H1 (cell line): Measurements from ENCODE around the gene PEAK1. TPM values are rescaled to one million over a fixed set of nuclear protein-coding genes. Genes with fewer than 3 reads are reported as not detected.

ENCODE experiments used
- CTCF ChIA-PET: fragments of 300-600 bp; sonication (Branson Sonifier 250); formaldehyde crosslinking; loops from one replicate; lab custom pipeline; 2021; ENCODE audit not compliant: partially characterized antibody; lab: Charles Lee
- POLR2A ChIA-PET: fragments of 300-600 bp; sonication (Branson Sonifier 250); formaldehyde crosslinking; loops from one replicate; lab custom pipeline; 2021; ENCODE audit warnings: inconsistent platforms; ENCODE audit not compliant: partially characterized antibody; lab: Charles Lee
- DNase-seq, 2 experiments: peaks; one replicate each; pipeline versions ENCODE4 v3.0.0 to v3.0.0-alpha.2; 2010 to 2022; ENCODE audit warnings: low spot score in 2 of 2, low read depth in 1 of 2, mixed read lengths in 1 of 2
- FAIRE-seq: peaks from 2 replicates; lab custom pipeline; 2011; peaks lifted over from hg19 to GRCh38; lab: Jason Lieb, UNC
- H2AFZ ChIP-seq: 2 replicates; pipeline ENCODE4 v1.8.1; 2012; ENCODE audit warnings: low read length, inconsistent platforms
- H2AK5ac ChIP-seq: 2 replicates; pipeline ENCODE4 v1.6.1; 2013; ENCODE audit warnings: low read depth, low read length
- H2BK120ac ChIP-seq: replicated peaks from 2 replicates; pipeline ENCODE3; 2013; ENCODE audit warnings: low read depth, low read length, inconsistent platforms
- H2BK12ac ChIP-seq: 2 replicates; pipeline ENCODE4 v1.6.1; 2013; ENCODE audit warnings: low read depth, low read length
- H2BK15ac ChIP-seq: 2 replicates; pipeline ENCODE4 v1.6.1; 2013; ENCODE audit warnings: low read length
- H2BK20ac ChIP-seq: 2 replicates; pipeline ENCODE4 v1.6.1; 2013; ENCODE audit warnings: low read length
- H2BK5ac ChIP-seq: 2 replicates; pipeline ENCODE4 v1.6.1; 2013; ENCODE audit warnings: low read depth, low read length
- H3K14ac ChIP-seq: 2 replicates; pipeline ENCODE4 v1.6.1; 2013; ENCODE audit warnings: inconsistent platforms; ENCODE audit not compliant: insufficient read length
- H3K18ac ChIP-seq: 2 replicates; pipeline ENCODE4 v1.6.1; 2013; ENCODE audit warnings: low read length; ENCODE audit errors: extremely low read depth
- H3K23ac ChIP-seq: 2 replicates; pipeline ENCODE4 v1.6.1; 2013; ENCODE audit warnings: inconsistent platforms; ENCODE audit not compliant: insufficient read length
- H3K23me2 ChIP-seq: 2 replicates; pipeline ENCODE4 v1.6.1; 2013; ENCODE audit warnings: low read depth, low read length
- H3K27ac ChIP-seq: 2 replicates; pipeline ENCODE4 v1.6.1; 2011; ENCODE audit warnings: low read depth, low read length, inconsistent platforms
- H3K27me3 ChIP-seq, 4 experiments: replicated peaks in 1 of 4; 1 replicate in 1 of 4; 2 replicates in 3 of 4; pipeline versions ENCODE4 v1.6.1 to v1.8.1; 2011 to 2013; ENCODE audit warnings: low read length in 3 of 4, mild to moderate bottlenecking in 3 of 4, inconsistent platforms in 2 of 4, mixed read lengths in 2 of 4, moderate library complexity in 1 of 4; ENCODE audit not compliant: control insufficient read depth in 3 of 4, insufficient read depth in 3 of 4; ENCODE audit errors: extremely low read depth in 1 of 4
- H3K36me3 ChIP-seq, 4 experiments: 2 replicates each; pipeline versions ENCODE4 v1.6.1 to v1.8.1; 2011 to 2013; ENCODE audit warnings: mild to moderate bottlenecking in 4 of 4, low read length in 3 of 4, moderate library complexity in 2 of 4, control low read depth in 1 of 4, inconsistent platforms in 1 of 4; ENCODE audit not compliant: insufficient read depth in 4 of 4, control insufficient read depth in 2 of 4
- H3K4ac ChIP-seq: replicated peaks from 2 replicates; pipeline ENCODE3; 2013; ENCODE audit warnings: low read length, low read depth, mixed read lengths, inconsistent platforms; ENCODE audit not compliant: insufficient read length
- H3K4me1 ChIP-seq, 4 experiments: replicated peaks in 1 of 4; 1 replicate in 1 of 4; 2 replicates in 3 of 4; pipeline versions ENCODE4 v1.6.1 to v1.8.1; 2011 to 2013; ENCODE audit warnings: low read length in 3 of 4, inconsistent platforms in 2 of 4, mixed read lengths in 1 of 4; ENCODE audit not compliant: insufficient read depth in 4 of 4, control insufficient read depth in 3 of 4
- H3K4me2 ChIP-seq, 2 experiments: 2 replicates each; pipeline versions ENCODE4 v1.6.1 to v1.8.1; 2011 to 2013; ENCODE audit warnings: low read depth in 2 of 2, low read length in 2 of 2, control low read depth in 1 of 2, inconsistent platforms in 1 of 2, mild to moderate bottlenecking in 1 of 2; ENCODE audit not compliant: insufficient read depth in 1 of 2
- H3K4me3 ChIP-seq, 4 experiments: fragments of 200-600, 300-600 bp in 1 of 4; sonication (generic), shearing (Covaris generic), sonication (Bioruptor Twin) in 1 of 4; 2 replicates each; pipeline versions ENCODE4 v1.5.1 to v1.8.1; 2011 to 2016; ENCODE audit warnings: low read length in 4 of 4, low read depth in 3 of 4, control low read depth in 2 of 4, inconsistent platforms in 2 of 4, mild to moderate bottlenecking in 2 of 4, mixed read lengths in 1 of 4, moderate library complexity in 1 of 4; ENCODE audit not compliant: insufficient read depth in 2 of 4; ENCODE audit errors: extremely low read depth in 1 of 4
- H3K56ac ChIP-seq: replicated peaks from 2 replicates; pipeline ENCODE3; 2013; ENCODE audit warnings: low read depth, mild to moderate bottlenecking, mixed read lengths, low read length, inconsistent platforms; ENCODE audit not compliant: insufficient read length
- H3K79me1 ChIP-seq: 2 replicates; pipeline ENCODE4 v1.6.1; 2013; ENCODE audit warnings: low read depth, low read length, control low read depth
- H3K79me2 ChIP-seq, 2 experiments: 2 replicates each; pipeline versions ENCODE4 v1.6.1 to v1.8.1; 2012 to 2013; ENCODE audit warnings: low read length in 2 of 2, mild to moderate bottlenecking in 2 of 2, inconsistent platforms in 1 of 2; ENCODE audit not compliant: insufficient read depth in 2 of 2, control insufficient read depth in 1 of 2
- H3K9ac ChIP-seq, 4 experiments: replicated peaks in 1 of 4; 1 replicate in 1 of 4; 2 replicates in 3 of 4; pipeline versions ENCODE4 v1.6.1 to v1.8.1; 2011 to 2013; ENCODE audit warnings: low read depth in 3 of 4, low read length in 3 of 4, control low read depth in 2 of 4, mild to moderate bottlenecking in 2 of 4, moderate library complexity in 2 of 4, inconsistent platforms in 1 of 4; ENCODE audit errors: extremely low read depth in 1 of 4
- H3K9me3 ChIP-seq, 2 experiments: 2 replicates each; pipeline versions ENCODE4 v1.6.1 to v1.8.1; 2012 to 2013; ENCODE audit warnings: mild to moderate bottlenecking in 2 of 2, moderate library complexity in 2 of 2, control low read depth in 1 of 2, inconsistent platforms in 1 of 2, low read depth in 1 of 2, low read length in 1 of 2, mixed read lengths in 1 of 2; ENCODE audit not compliant: insufficient read depth in 2 of 2
- H4K20me1 ChIP-seq, 2 experiments: replicated peaks in 1 of 2; 2 replicates each; pipeline versions ENCODE3 to v1.8.1; 2011 to 2013; ENCODE audit warnings: inconsistent platforms in 2 of 2, low read length in 2 of 2, mild to moderate bottlenecking in 1 of 2; ENCODE audit not compliant: insufficient read depth in 2 of 2, control insufficient read depth in 1 of 2
- H4K5ac ChIP-seq: 2 replicates; pipeline ENCODE4 v1.6.1; 2013; ENCODE audit warnings: low read length, low read depth, mixed read lengths, inconsistent platforms; ENCODE audit not compliant: insufficient read length
- H4K8ac ChIP-seq: 2 replicates; pipeline ENCODE4 v1.8.0; 2013; ENCODE audit warnings: mild to moderate bottlenecking, moderate library complexity, low read length, inconsistent platforms; ENCODE audit not compliant: insufficient read depth; ENCODE audit errors: extremely low read depth
- H4K91ac ChIP-seq: replicated peaks from 2 replicates; pipeline ENCODE3; 2013; ENCODE audit warnings: low read length, mixed read lengths, inconsistent platforms; ENCODE audit not compliant: insufficient read length
- BCL11A ChIP-seq, 2 experiments: IDR thresholded peaks; one replicate each; pipeline ENCODE4 v1.6.1; 2011; ENCODE audit warnings: low read depth in 2 of 2, low read length in 2 of 2, mild to moderate bottlenecking in 2 of 2
- BRCA1 ChIP-seq: IDR thresholded peaks from 2 replicates; pipeline ENCODE4 v1.6.1; 2012; ENCODE audit warnings: low read depth, low read length, improper control_type of control experiment
- CTCF ChIP-seq, 3 experiments: IDR thresholded peaks; 1 replicate in 2 of 3; 2 replicates in 1 of 3; pipeline versions ENCODE4 v1.5.1 to v1.6.1; 2011; ENCODE audit warnings: low read length in 3 of 3, mild to moderate bottlenecking in 3 of 3, inconsistent platforms in 2 of 3, low read depth in 1 of 3, moderate library complexity in 1 of 3; ENCODE audit not compliant: insufficient read depth in 1 of 3; ENCODE audit errors: control extremely low read depth in 1 of 3
- KDM4A ChIP-seq: IDR thresholded peaks from one replicate; pipeline ENCODE4 v1.7.1; 2012; ENCODE audit warnings: low read depth, mild to moderate bottlenecking, moderate library complexity, low read length, inconsistent platforms; ENCODE audit not compliant: severe bottlenecking
- POLR2A ChIP-seq, 2 experiments: IDR thresholded peaks; 1 replicate in 1 of 2; 2 replicates in 1 of 2; pipeline ENCODE4 v1.6.1; 2011; ENCODE audit warnings: low read depth in 2 of 2, low read length in 2 of 2, mild to moderate bottlenecking in 2 of 2; ENCODE audit errors: control extremely low read depth in 1 of 2
- POLR2AphosphoS5 ChIP-seq: IDR thresholded peaks from 2 replicates; pipeline ENCODE4 v1.6.1; 2011; ENCODE audit warnings: low read depth, low read length
- RAD21 ChIP-seq, 2 experiments: IDR thresholded peaks in 1 of 2; conservative IDR thresholded peaks in 1 of 2; 2 replicates each; pipeline ENCODE4 v1.6.1; 2011; ENCODE audit warnings: low read depth in 2 of 2, low read length in 2 of 2, improper control_type of control experiment in 1 of 2, inconsistent platforms in 1 of 2, mild to moderate bottlenecking in 1 of 2, moderate library complexity in 1 of 2
- TAF7 ChIP-seq: optimal IDR thresholded peaks from 2 replicates; pipeline ENCODE3; 2011; ENCODE audit warnings: low read depth, mild to moderate bottlenecking, inconsistent platforms, low read length, moderate library complexity, borderline replicate concordance
- WGBS, 2 experiments: shearing (Covaris generic) in 1 of 2; methylation state at CpG; one replicate each; pipeline versions ENCODE4 v1.1.6 to v1.1.7; 2013 to 2015; ENCODE audit warnings: low lambda C conversion rate in 2 of 2, mixed read lengths in 2 of 2, inconsistent platforms in 1 of 2, low coverage in 1 of 2, missing lambda C conversion rate in 1 of 2; ENCODE audit not compliant: insufficient replicate concordance in 2 of 2, insufficient coverage in 1 of 2, insufficient read length in 1 of 2; ENCODE audit errors: extremely low coverage in 1 of 2, missing lambda C conversion rate in 1 of 2; 5-methylcytosine and 5-hydroxymethylcytosine counted together
- polyA plus RNA-seq, 7 experiments: library from polyadenylated mRNA; depleted of rRNA in 3 of 7; stranded (reverse) in 5 of 7; unstranded in 2 of 7; fragments of >200 nt in 5 of 7; fragments of 200-250 nt in 2 of 7; gene quantifications; 1 replicate in 5 of 7; 2 replicates in 1 of 7; 4 replicates in 1 of 7; pipeline versions ENCODE4 v1.2.1 to v1.2.3, GENCODE V29; 2011 to 2013; ENCODE audit warnings: missing spikeins in 2 of 7, mixed read lengths in 2 of 7
- total RNA-seq: library from RNA; stranded (reverse); fragmentation: NEBNext Ultra II Directional; extraction: Animal tissue kit (Norgen Biotek cat#: 25700); gene quantifications from 2 replicates; pipeline ENCODE4 v1.2.1, GENCODE V29; 2021
- TF ChIP-seq, protein P1 (sequence below): IDR thresholded peaks from 2 replicates; pipeline ENCODE4 v1.6.1; 2012; ENCODE audit warnings: inconsistent platforms

The PEAK1 gene
- total and polyA plus RNA-seq, 2 of the 8 experiments (the other 6 are each of a cell fraction or from before 2014, with no cell fraction given): 8.8 to 44.8 TPM

GRCh38 chr15:77107531-77108355 is 312.2 kb downstream of the PEAK1 start:
- Histone ChIP-seq H3K18ac (no peak overlapping the region), H4K91ac (no peak overlapping the region), H4K8ac (no peak overlapping the region; the same call in 1 of the 2 replicates), H3K9ac (no peak overlapping the region), H2AFZ (no peak overlapping the region), H3K36me3 (no peaks in the 10 kb centered on the region), H4K20me1 (peaks cover 0 to 3% of the 10 kb centered on the region in 2 experiments), H3K4me2 (no peak overlapping the region), H3K27ac (no peak overlapping the region), H2BK20ac (no peak overlapping the region), H3K9me3 (no peaks in the 10 kb centered on the region), H3K27me3 (no peaks in the 10 kb centered on the region), H2BK120ac (no peak overlapping the region), H3K4ac (no peak overlapping the region), H3K4me1 (no peaks in the 10 kb centered on the region), H2BK5ac (no peak overlapping the region), H3K23me2 (no peaks in the 10 kb centered on the region), H3K23ac (no peak overlapping the region), H3K14ac (no peak overlapping the region), H2AK5ac (no peak overlapping the region), H2BK15ac (no peak overlapping the region), H2BK12ac (no peak overlapping the region), H3K79me2 (no peaks in the 10 kb centered on the region), H4K5ac (no peak overlapping the region), H3K56ac (no peak overlapping the region), H3K4me3 (no peak overlapping the region), H3K79me1 (no peaks in the 10 kb centered on the region)
- peak; percentile 38 to 72 for DNase-seq
- CTCF ChIA-PET: interaction anchor here (0.6 to 10.3 kb wide), 37 partner anchors 12 to 1083 kb away, joined by 3 to 101 read pairs (median 4); no protein-coding TSS in a partner anchor
- peak; percentile 84 for FAIRE-seq
- 58% methylated on average over 9 of the region's 9 CpGs; no CpG with 5 or more reads in 1 of the 2 experiments for WGBS, 2 experiments
- POLR2A ChIA-PET: interaction anchor here (1.0 kb wide), 1 partner anchor 37 kb away, joined by 3 read pairs; no protein-coding TSS in a partner anchor
- TF ChIP-seq BCL11A (IDR thresholded peaks at IDR 0.05; ENCODE audit: low read depth in 2 of 2, low read length in 2 of 2) (no peak), BRCA1 (no peak), RAD21 (IDR thresholded peaks at IDR 0.05 in 1 of 2, conservative IDR thresholded peaks at IDR 0.05 in 1 of 2; ENCODE audit: low read depth in 2 of 2, low read length in 2 of 2) (peak; percentile 93 to 96), POLR2AphosphoS5 (no peak), TAF7 (no peak), CTCF (IDR thresholded peaks at IDR 0.05; ENCODE audit: control extremely low read depth in 1 of 3, insufficient read depth in 1 of 3, low read depth in 1 of 3, low read length in 3 of 3) (peak; percentile 88 to 93 (median 91)), POLR2A (IDR thresholded peaks at IDR 0.05; ENCODE audit: control extremely low read depth in 1 of 2, low read depth in 2 of 2, low read length in 2 of 2) (no peak), KDM4A (no peak)
- TF ChIP-seq, protein P1, sequence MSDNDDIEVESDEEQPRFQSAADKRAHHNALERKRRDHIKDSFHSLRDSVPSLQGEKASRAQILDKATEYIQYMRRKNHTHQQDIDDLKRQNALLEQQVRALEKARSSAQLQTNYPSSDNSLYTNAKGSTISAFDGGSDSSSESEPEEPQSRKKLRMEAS: 0 out of 2 replicates have a peak, but pooled peaks have one; percentile 5
